B cell (primary cell): ENCODE results near the gene GABRG3. TPM values are rescaled to one million over a fixed set of nuclear protein-coding genes. Genes with fewer than 3 reads are reported as not detected.

Source experiments
- ATAC-seq: fragments of 200-7000 bp; cut with Tn5 transposase; one replicate; pipeline ENCODE4 v1.10.0; 2021; ENCODE audit warnings: low read depth, mild to moderate bottlenecking, moderate number of reproducible peaks, moderate library complexity
- CTCF ChIA-PET: fragments of 350-600 bp; sonication (Branson Sonifier 250); formaldehyde crosslinking; loops from one replicate; lab custom pipeline; 2021; ENCODE audit warnings: antibody characterized with exemption, inconsistent platforms; lab: Charles Lee
- POLR2A ChIA-PET: fragments of 350-600 bp; sonication (Branson Sonifier 250); formaldehyde crosslinking; loops from one replicate; lab custom pipeline; 2021; ENCODE audit warnings: antibody characterized with exemption; lab: Charles Lee
- DNase-seq: peaks from one replicate; pipeline ENCODE4 v3.0.0; 2013
- H2AFZ ChIP-seq: 2 replicates; pipeline ENCODE4 v1.6.1; 2012; ENCODE audit warnings: mild to moderate bottlenecking, low read depth, low read length; ENCODE audit not compliant: insufficient read depth, poor library complexity, severe bottlenecking
- H3K27ac ChIP-seq, 2 donors: 1 replicate in 1 of 2; 2 replicates in 1 of 2; pipeline ENCODE4 v1.5.1; 2012 to 2013; ENCODE audit warnings: low read length in 2 of 2, mild to moderate bottlenecking in 2 of 2, moderate library complexity in 1 of 2
- H3K27me3 ChIP-seq, 4 experiments: fragments of 200-600 bp in 1 of 4; sonication (generic) in 1 of 4; replicated peaks in 1 of 4; 1 replicate in 2 of 4; 2 replicates in 2 of 4; pipeline versions ENCODE4 v1.6.1 to v1.7.0; 2013 to 2016; ENCODE audit warnings: low read length in 3 of 4, mild to moderate bottlenecking in 2 of 4, mixed read lengths in 1 of 4, moderate library complexity in 1 of 4; ENCODE audit not compliant: insufficient read depth in 4 of 4, control insufficient read depth in 3 of 4; ENCODE audit errors: control extremely low read depth in 1 of 4
- H3K36me3 ChIP-seq, 2 experiments: replicated peaks in 1 of 2; 1 replicate in 1 of 2; 2 replicates in 1 of 2; pipeline versions ENCODE4 v1.6.1 to v1.7.1; 2013; ENCODE audit warnings: low read length in 1 of 2; ENCODE audit not compliant: insufficient read depth in 2 of 2, control insufficient read depth in 1 of 2; ENCODE audit errors: control extremely low read depth in 1 of 2, extremely low read depth in 1 of 2
- H3K4me1 ChIP-seq, 2 donors: fragments of 200-600 bp in 1 of 2; sonication (generic) in 1 of 2; 1 replicate in 1 of 2; 2 replicates in 1 of 2; pipeline versions ENCODE4 v1.5.1 to v1.6.1; 2013 to 2017; ENCODE audit warnings: low read length in 2 of 2; ENCODE audit not compliant: control insufficient read depth in 2 of 2, insufficient read depth in 2 of 2
- H3K4me2 ChIP-seq: replicated peaks from 2 replicates; pipeline ENCODE3; 2012; ENCODE audit warnings: mild to moderate bottlenecking, low read depth, low read length; ENCODE audit not compliant: poor library complexity, severe bottlenecking
- H3K4me3 ChIP-seq, 5 experiments: fragments of 200-600 bp in 1 of 5; sonication (generic) in 1 of 5; 1 replicate in 3 of 5; 2 replicates in 2 of 5; pipeline versions ENCODE4 v1.5.1 to v1.7.0; 2011 to 2016; ENCODE audit warnings: low read length in 4 of 5, mild to moderate bottlenecking in 4 of 5, low read depth in 2 of 5, control low read depth in 1 of 5, moderate library complexity in 1 of 5; ENCODE audit not compliant: insufficient read depth in 1 of 5; ENCODE audit errors: control extremely low read depth in 1 of 5, extremely low read depth in 1 of 5
- H3K79me2 ChIP-seq: fragments of 200-600 bp; sonication (generic); one replicate; pipeline ENCODE4 v1.6.0; 2016; ENCODE audit warnings: low read length; ENCODE audit not compliant: control insufficient read depth, insufficient read depth
- H3K9ac ChIP-seq: fragments of 200-600 bp; sonication (generic); 2 replicates; pipeline ENCODE4 v1.6.1; 2017; ENCODE audit warnings: mild to moderate bottlenecking, low read length, moderate library complexity
- H3K9me3 ChIP-seq, 3 donors: one replicate each; pipeline versions ENCODE4 v1.6.1 to v1.7.1; 2013; ENCODE audit warnings: low read length in 2 of 3; ENCODE audit not compliant: control insufficient read depth in 2 of 3, insufficient read depth in 1 of 3; ENCODE audit errors: control extremely low read depth in 1 of 3
- H4K20me1 ChIP-seq: 2 replicates; pipeline ENCODE4 v1.6.0; 2012; ENCODE audit warnings: mild to moderate bottlenecking, low read length; ENCODE audit not compliant: insufficient read depth, control insufficient read depth, poor library complexity, severe bottlenecking
- H3K27ac Mint-ChIP-seq: one replicate; pipeline ENCODE4 v1.8.0; 2021; ENCODE audit warnings: mixed read lengths
- H3K27me3 Mint-ChIP-seq: one replicate; pipeline ENCODE4 v1.8.0; 2021; ENCODE audit warnings: mixed read lengths
- H3K4me1 Mint-ChIP-seq: one replicate; pipeline ENCODE4 v1.8.0; 2021; ENCODE audit warnings: mixed read lengths
- H3K4me3 Mint-ChIP-seq: one replicate; pipeline ENCODE4 v1.8.0; 2021; ENCODE audit warnings: mixed read lengths
- H3K9me3 Mint-ChIP-seq: one replicate; pipeline ENCODE4 v1.8.0; 2022; ENCODE audit warnings: mixed read lengths; ENCODE audit not compliant: insufficient read depth
- CTCF ChIP-seq: fragments of 200-600 bp; IDR thresholded peaks from one replicate; pipeline ENCODE4 v1.8.0; 2022; ENCODE audit warnings: antibody characterized with exemption, mild to moderate bottlenecking
- EZH2 ChIP-seq: IDR thresholded peaks from 2 replicates; pipeline ENCODE4 v1.6.1; 2012; ENCODE audit warnings: borderline replicate concordance, low read depth, mild to moderate bottlenecking, moderate library complexity, low read length; ENCODE audit not compliant: insufficient read depth, poor library complexity, severe bottlenecking
- WGBS: methylation state at CpG from one replicate; pipeline ENCODE4 v1.1.5; 2013; ENCODE audit warnings: missing lambda C conversion rate; ENCODE audit not compliant: insufficient coverage; 5-methylcytosine and 5-hydroxymethylcytosine counted together
- intact Hi-C: fragments of 100-400 bp; cut with micrococcal nuclease; formaldehyde crosslinking; loops from one replicate; pipeline ENCODE4 v1.10.0; 2022
- polyA plus RNA-seq: library from polyadenylated mRNA; depleted of rRNA; stranded (reverse); fragments of >200 nt; gene quantifications from 2 replicates; pipeline ENCODE4 v1.2.3, GENCODE V29; 2012
- total RNA-seq, 2 donors: library from RNA; stranded (reverse); fragments of 120-200 nt in 1 of 2; gene quantifications; 1 replicate in 1 of 2; 2 replicates in 1 of 2; pipeline versions ENCODE4 v1.2.3 to v1.2.4, GENCODE V29; 2013 to 2022

The GABRG3 gene
- total and polyA plus RNA-seq, 2 donors (not counting 1 experiment from before 2014, with no cell fraction given) = not detected

- intact Hi-C loops = no loop called here
- no peak for TF ChIP-seq EZH2
- no peak for TF ChIP-seq CTCF
- no peak overlapping the region for H3K4me3 ChIP-seq
- WGBS = 80% methylated on average over 2 of the region's 4 CpGs
- no peak overlapping the region for H2AFZ ChIP-seq
- no peak overlapping the region for H3K27ac Mint-ChIP-seq
- no peaks in the 10 kb centered on the region for H3K79me2 ChIP-seq
- DNase-seq (no peak), ATAC-seq (no peak)
- no peaks in the 10 kb centered on the region for H4K20me1 ChIP-seq
- no peak overlapping the region for H3K9ac ChIP-seq
- H3K9me3 ChIP-seq = peaks cover 0 to 4% (median 0%) of the 10 kb centered on the region in 3 donors
- H3K4me1 ChIP-seq = no peaks in the 10 kb centered on the region
- no peaks in the 10 kb centered on the region for H3K27me3 Mint-ChIP-seq
- no peaks in the 10 kb centered on the region for H3K27me3 ChIP-seq
- H3K4me2 ChIP-seq = no peak overlapping the region
- POLR2A ChIA-PET = no interaction called here
- H3K4me1 Mint-ChIP-seq = no peaks in the 10 kb centered on the region
- no peaks in the 10 kb centered on the region for H3K36me3 ChIP-seq
- H3K4me3 Mint-ChIP-seq = no peak overlapping the region
- no peak overlapping the region for H3K27ac ChIP-seq
- H3K9me3 Mint-ChIP-seq = no peaks in the 10 kb centered on the region
- CTCF ChIA-PET = no interaction called here
Observed at GRCh38 chr15:27549746-27550145, 578.8 kb downstream of the GABRG3 start.

- H3K79me2 ChIP-seq = no peaks in the 10 kb centered on the region
- H3K27me3 ChIP-seq = no peaks in the 10 kb centered on the region
- no peak overlapping the region for H3K4me3 ChIP-seq
- H3K27ac Mint-ChIP-seq = no peak overlapping the region
- H2AFZ ChIP-seq = no peak overlapping the region
- H3K4me1 Mint-ChIP-seq = no peaks in the 10 kb centered on the region
- H4K20me1 ChIP-seq = no peaks in the 10 kb centered on the region
- ChIA-PET CTCF (no interaction called here), POLR2A (no interaction called here)
- no peaks in the 10 kb centered on the region for H3K27me3 Mint-ChIP-seq
- intact Hi-C loops = no loop called here
- no peaks in the 10 kb centered on the region for H3K9me3 Mint-ChIP-seq
- DNase-seq (no peak), ATAC-seq (no peak)
- H3K4me2 ChIP-seq = no peak overlapping the region
- no peak overlapping the region for H3K9ac ChIP-seq
- 85% methylated on average over 6 of the region's 6 CpGs for WGBS
- no peaks in the 10 kb centered on the region for H3K36me3 ChIP-seq
- TF ChIP-seq EZH2 = no peak
- no peak for TF ChIP-seq CTCF
- H3K4me1 ChIP-seq = no peaks in the 10 kb centered on the region
- no peak overlapping the region for H3K4me3 Mint-ChIP-seq
- H3K27ac ChIP-seq = no peak overlapping the region
- H3K9me3 ChIP-seq = peaks cover 0 to 4% (median 0%) of the 10 kb centered on the region in 3 donors
Observed at GRCh38 chr15:27550635-27551034, 579.7 kb downstream of the GABRG3 start.
